H9 (cell line): ENCODE results near the gene RABGAP1L. TPM values are rescaled to one million over a fixed set of nuclear protein-coding genes. Genes with fewer than 3 reads are reported as not detected.

Experiments
- DNase-seq: peaks from one replicate; pipeline ENCODE4 v3.0.0-alpha.2; 2017
- H2AFZ ChIP-seq: one replicate; pipeline ENCODE4 v1.6.1; 2013; ENCODE audit warnings: mild to moderate bottlenecking, low read length, control low read depth, moderate library complexity
- H2AK5ac ChIP-seq: 2 replicates; pipeline ENCODE4 v1.6.1; 2013; ENCODE audit warnings: low read length, control low read depth, mixed read lengths; ENCODE audit not compliant: insufficient read length
- H2BK120ac ChIP-seq: one replicate; pipeline ENCODE4 v1.6.1; 2013; ENCODE audit warnings: low read depth, mild to moderate bottlenecking, low read length, control low read depth, inconsistent platforms; ENCODE audit not compliant: poor library complexity, severe bottlenecking
- H2BK12ac ChIP-seq: 2 replicates; pipeline ENCODE4 v1.6.1; 2013; ENCODE audit warnings: low read length, control low read depth, mixed read lengths, low read depth; ENCODE audit not compliant: insufficient read length
- H2BK15ac ChIP-seq: 2 replicates; pipeline ENCODE4 v1.6.1; 2013; ENCODE audit warnings: low read depth, low read length, control low read depth
- H2BK20ac ChIP-seq: one replicate; pipeline ENCODE4 v1.6.1; 2013; ENCODE audit warnings: low read depth, mild to moderate bottlenecking, low read length, control low read depth, inconsistent platforms; ENCODE audit not compliant: poor library complexity, severe bottlenecking
- H2BK5ac ChIP-seq: 2 replicates; pipeline ENCODE4 v1.6.1; 2013; ENCODE audit warnings: low read length, control low read depth, mixed read lengths; ENCODE audit not compliant: insufficient read length
- H3K14ac ChIP-seq: 2 replicates; pipeline ENCODE4 v1.6.1; 2013; ENCODE audit warnings: low read length, control low read depth; ENCODE audit not compliant: insufficient read depth
- H3K18ac ChIP-seq: 2 replicates; pipeline ENCODE4 v1.6.1; 2013; ENCODE audit warnings: low read depth, mild to moderate bottlenecking, mixed read lengths, low read length, control low read depth; ENCODE audit not compliant: insufficient read length
- H3K23ac ChIP-seq: 2 replicates; pipeline ENCODE4 v1.6.1; 2013; ENCODE audit warnings: low read length, control low read depth, mixed read lengths, low read depth; ENCODE audit not compliant: insufficient read length
- H3K23me2 ChIP-seq: 2 replicates; pipeline ENCODE4 v1.6.1; 2013; ENCODE audit warnings: low read depth, mild to moderate bottlenecking, mixed read lengths, low read length, control low read depth; ENCODE audit not compliant: insufficient read length, poor library complexity, severe bottlenecking
- H3K27ac ChIP-seq: 2 replicates; pipeline ENCODE4 v1.5.1; 2013; ENCODE audit warnings: low read length, control low read depth, mixed read lengths, low read depth; ENCODE audit not compliant: insufficient read length
- H3K27me3 ChIP-seq: 2 replicates; pipeline ENCODE4 v1.6.1; 2013; ENCODE audit warnings: low read length, control low read depth, inconsistent platforms; ENCODE audit not compliant: insufficient read depth
- H3K4ac ChIP-seq: 2 replicates; pipeline ENCODE4 v1.6.1; 2013; ENCODE audit warnings: low read depth, mild to moderate bottlenecking, control low read depth, inconsistent platforms, low read length, moderate library complexity
- H3K4me1 ChIP-seq: 2 replicates; pipeline ENCODE4 v1.6.1; 2013; ENCODE audit warnings: low read length, control low read depth, inconsistent platforms; ENCODE audit not compliant: insufficient read depth
- H3K4me2 ChIP-seq: 2 replicates; pipeline ENCODE4 v1.6.1; 2013; ENCODE audit warnings: low read length, control low read depth, mixed read lengths; ENCODE audit not compliant: insufficient read length, insufficient read depth
- H3K56ac ChIP-seq: 2 replicates; pipeline ENCODE4 v1.6.1; 2013; ENCODE audit warnings: low read depth, mild to moderate bottlenecking, mixed read lengths, low read length, control low read depth; ENCODE audit not compliant: insufficient read length
- H3K79me1 ChIP-seq: 2 replicates; pipeline ENCODE4 v1.6.1; 2013; ENCODE audit warnings: low read depth, mild to moderate bottlenecking, moderate library complexity, low read length, control low read depth, inconsistent platforms; ENCODE audit not compliant: insufficient read depth, poor library complexity, severe bottlenecking
- H3K79me2 ChIP-seq: 2 replicates; pipeline ENCODE4 v1.6.1; 2013; ENCODE audit warnings: low read length, control low read depth, inconsistent platforms; ENCODE audit not compliant: insufficient read depth
- H3K9ac ChIP-seq: 2 replicates; pipeline ENCODE4 v1.6.1; 2013; ENCODE audit warnings: low read length, control low read depth, mixed read lengths; ENCODE audit not compliant: insufficient read length; ENCODE audit errors: extremely low read depth
- H3K9me3 ChIP-seq: one replicate; pipeline ENCODE4 v1.6.1; 2013; ENCODE audit warnings: low read depth, low read length, inconsistent platforms; ENCODE audit not compliant: control insufficient read depth
- H3T11ph ChIP-seq: one replicate; pipeline ENCODE4 v1.6.1; 2013; ENCODE audit warnings: mild to moderate bottlenecking, low read length, control low read depth, inconsistent platforms
- H4K20me1 ChIP-seq: one replicate; pipeline ENCODE4 v1.6.1; 2013; ENCODE audit not compliant: control insufficient read depth, insufficient read length, insufficient read depth
- H4K5ac ChIP-seq: 2 replicates; pipeline ENCODE4 v1.6.1; 2013; ENCODE audit warnings: low read depth, mild to moderate bottlenecking, mixed read lengths, low read length, control low read depth; ENCODE audit not compliant: insufficient read length
- H4K8ac ChIP-seq: replicated peaks from 2 replicates; pipeline ENCODE4 v1.6.1; 2013; ENCODE audit warnings: low read length, control low read depth, mixed read lengths, low read depth; ENCODE audit not compliant: insufficient read length
- H4K91ac ChIP-seq: 2 replicates; pipeline ENCODE4 v1.6.1; 2013; ENCODE audit warnings: low read depth, mild to moderate bottlenecking, moderate library complexity, mixed read lengths, low read length, control low read depth; ENCODE audit not compliant: insufficient read length
- H3K27ac Mint-ChIP-seq, 3 experiments: 2 replicates in 2 of 3; 3 replicates in 1 of 3; pipeline ENCODE4 v1.8.0; 2020 to 2021; ENCODE audit warnings: mixed read lengths in 3 of 3, mild to moderate bottlenecking in 1 of 3, moderate library complexity in 1 of 3
- H3K27me3 Mint-ChIP-seq: 2 replicates; pipeline ENCODE4 v1.8.0; 2021; ENCODE audit warnings: low read depth, mild to moderate bottlenecking, moderate library complexity, mixed read lengths
- H3K36me3 Mint-ChIP-seq, 3 experiments: 2 replicates in 2 of 3; 3 replicates in 1 of 3; pipeline ENCODE4 v1.8.0; 2020 to 2021; ENCODE audit warnings: low read depth in 3 of 3, mixed read lengths in 3 of 3; ENCODE audit not compliant: insufficient read depth in 1 of 3
- H3K4me1 Mint-ChIP-seq, 2 experiments: 2 replicates each; pipeline ENCODE4 v1.8.0; 2020; ENCODE audit warnings: mixed read lengths in 2 of 2
- H3K4me3 Mint-ChIP-seq, 2 experiments: 2 replicates in 1 of 2; 3 replicates in 1 of 2; pipeline ENCODE4 v1.8.0; 2020 to 2021; ENCODE audit warnings: mild to moderate bottlenecking in 2 of 2, mixed read lengths in 2 of 2, moderate library complexity in 1 of 2
- H3K9me3 Mint-ChIP-seq, 2 experiments: 2 replicates in 1 of 2; 3 replicates in 1 of 2; pipeline ENCODE4 v1.8.0; 2020; ENCODE audit warnings: mild to moderate bottlenecking in 2 of 2, mixed read lengths in 2 of 2, moderate library complexity in 1 of 2
- WGBS: extraction: QIAGEN DNeasy Blood & Tissue Kit; methylation state at CpG from one replicate; pipeline ENCODE4 v1.1.7; 2013; ENCODE audit warnings: missing lambda C conversion rate, low lambda C conversion rate, mixed read lengths; ENCODE audit not compliant: insufficient read length; ENCODE audit errors: extremely low coverage; 5-methylcytosine and 5-hydroxymethylcytosine counted together
- total RNA-seq: library from RNA; stranded (reverse); gene quantifications from 2 replicates; pipeline ENCODE4 v1.2.1, GENCODE V29; 2021
- TF ChIP-seq, protein P1 (sequence below): fragments of 200-600 bp; sonication (generic); conservative IDR thresholded peaks from 3 replicates; pipeline ENCODE4 v1.8.0; 2021; ENCODE audit warnings: antibody characterized with exemption, mild to moderate bottlenecking

The RABGAP1L gene
- total RNA-seq, 1 experiment from 2014 or later, result 147 TPM

DNA sequence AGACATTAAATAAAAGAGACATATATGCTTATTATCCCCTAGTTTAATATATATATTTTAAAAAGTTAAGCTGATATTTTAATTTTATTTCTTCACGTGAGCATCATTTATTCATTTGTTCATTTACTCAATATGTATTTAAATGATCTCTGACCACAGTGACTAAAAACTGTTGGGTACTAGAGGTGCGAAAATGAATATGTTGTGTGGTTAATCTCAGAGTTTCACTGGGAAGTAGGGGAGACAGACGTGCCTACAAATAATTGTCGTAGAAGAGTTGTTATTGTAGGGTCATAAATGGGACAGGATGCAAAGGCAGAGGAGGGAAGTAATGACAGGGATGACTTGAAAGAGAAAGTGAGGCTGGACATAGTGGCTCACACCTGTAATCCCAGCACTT, 627.4 kb downstream of the RABGAP1L start:
- Histone ChIP-seq H3K27me3 (no peaks in the 10 kb centered on the region), H3K14ac (no peak overlapping the region), H2BK120ac (no peak overlapping the region), H3T11ph (no peak overlapping the region), H4K8ac (no peak overlapping the region), H3K4ac (no peak overlapping the region), H3K4me2 (no peak overlapping the region), H3K79me1 (no peaks in the 10 kb centered on the region), H4K91ac (no peak overlapping the region), H4K20me1 (no peaks in the 10 kb centered on the region), H2BK15ac (no peak overlapping the region), H2AFZ (no peak overlapping the region), H3K27ac (no peak overlapping the region), H3K9ac (no peak overlapping the region), H2BK12ac (no peak overlapping the region), H2AK5ac (no peak overlapping the region), H2BK5ac (no peak overlapping the region), H3K23ac (no peak overlapping the region), H3K4me1 (no peaks in the 10 kb centered on the region), H4K5ac (no peak overlapping the region), H3K18ac (no peak overlapping the region), H3K23me2 (no peaks in the 10 kb centered on the region), H2BK20ac (no peak overlapping the region), H3K56ac (no peak overlapping the region), H3K9me3 (no peaks in the 10 kb centered on the region), H3K79me2 (no peaks in the 10 kb centered on the region)
- Mint-ChIP-seq H3K27me3 (no peaks in the 10 kb centered on the region), H3K4me1 (peaks cover 16 to 17% of the 10 kb centered on the region in 2 experiments), H3K36me3 (peaks cover 0 to under 1% (median 0%) of the 10 kb centered on the region in 3 experiments; a peak in 3 of 7 replicates), H3K4me3 (no peak overlapping the region), H3K9me3 (peaks cover 0 to 1% of the 10 kb centered on the region in 2 experiments; a peak in 1 of 5 replicates), H3K27ac (no peak overlapping the region; a peak in 1 of 7 replicates)
- DNase-seq, result no peak
- WGBS, result no CpG with 5 or more reads among the region's 4 CpGs
- TF ChIP-seq, protein P1, sequence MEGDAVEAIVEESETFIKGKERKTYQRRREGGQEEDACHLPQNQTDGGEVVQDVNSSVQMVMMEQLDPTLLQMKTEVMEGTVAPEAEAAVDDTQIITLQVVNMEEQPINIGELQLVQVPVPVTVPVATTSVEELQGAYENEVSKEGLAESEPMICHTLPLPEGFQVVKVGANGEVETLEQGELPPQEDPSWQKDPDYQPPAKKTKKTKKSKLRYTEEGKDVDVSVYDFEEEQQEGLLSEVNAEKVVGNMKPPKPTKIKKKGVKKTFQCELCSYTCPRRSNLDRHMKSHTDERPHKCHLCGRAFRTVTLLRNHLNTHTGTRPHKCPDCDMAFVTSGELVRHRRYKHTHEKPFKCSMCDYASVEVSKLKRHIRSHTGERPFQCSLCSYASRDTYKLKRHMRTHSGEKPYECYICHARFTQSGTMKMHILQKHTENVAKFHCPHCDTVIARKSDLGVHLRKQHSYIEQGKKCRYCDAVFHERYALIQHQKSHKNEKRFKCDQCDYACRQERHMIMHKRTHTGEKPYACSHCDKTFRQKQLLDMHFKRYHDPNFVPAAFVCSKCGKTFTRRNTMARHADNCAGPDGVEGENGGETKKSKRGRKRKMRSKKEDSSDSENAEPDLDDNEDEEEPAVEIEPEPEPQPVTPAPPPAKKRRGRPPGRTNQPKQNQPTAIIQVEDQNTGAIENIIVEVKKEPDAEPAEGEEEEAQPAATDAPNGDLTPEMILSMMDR, result no peak
